NCI-H1436 (cell line): ENCODE data around the gene LGR4.
A peak's percentile ranks its signal among the peaks of the same experiment; 100 is the strongest.
"Not testable (repeated sequence)": the region's sequence is repeated elsewhere in the genome, so short reads cannot be mapped to it uniquely, and the experiment has no call there.

ENCODE experiments used
- DNase-seq: peaks from one replicate; lab custom pipeline; 2025; lab: John Stamatoyannopoulos, UW

The LGR4 gene

GRCh38 chr11:27347359-27348339, 124.9 kb downstream of the LGR4 start:
- DNase-seq, result peak; percentile 19

DNA sequence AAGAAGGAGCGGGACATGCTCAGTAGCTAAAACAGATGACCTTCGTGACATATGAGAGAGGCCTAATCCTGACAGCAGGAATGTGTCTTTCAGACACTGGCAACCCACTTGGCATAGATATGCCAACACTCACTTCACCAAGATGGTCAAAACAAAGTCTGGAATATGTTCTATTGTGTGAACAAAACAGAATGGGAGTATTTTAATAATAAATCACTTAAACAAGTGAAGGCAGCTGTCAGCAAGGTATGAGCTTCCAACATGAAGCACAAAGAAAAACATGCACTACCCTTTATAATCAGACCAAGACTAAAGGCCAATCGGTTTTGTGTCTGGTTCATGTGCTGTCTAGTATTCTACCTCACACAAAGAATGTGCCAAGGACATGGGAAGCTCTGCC, 132.6 kb downstream of the LGR4 start:
- no peak for DNase-seq

DNA sequence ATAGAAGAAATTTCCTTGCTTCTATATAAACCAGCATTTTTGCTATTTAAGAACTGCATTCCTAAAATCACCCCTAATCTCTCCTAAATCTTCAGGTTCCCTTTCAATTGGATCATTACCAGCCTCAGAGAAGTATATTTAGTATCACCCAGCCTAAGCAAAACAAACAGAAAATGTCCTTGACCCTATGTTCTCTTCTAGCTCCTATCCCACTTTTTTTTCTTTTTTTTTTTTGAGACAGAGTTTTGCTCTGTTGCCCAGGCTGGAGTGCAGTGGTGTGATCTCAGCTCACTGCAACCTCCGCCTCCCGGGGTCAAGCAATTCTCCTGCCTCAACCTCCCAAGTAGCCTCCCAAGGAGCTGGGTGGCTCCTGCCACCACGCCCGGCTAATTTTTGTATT, 137.8 kb downstream of the LGR4 start:
- not testable (repeated sequence) for DNase-seq

- no peak for DNase-seq
Observed at GRCh38 chr11:27331981-27332380, 140.6 kb downstream of the LGR4 start.

- DNase-seq, result no peak
Observed at GRCh38 chr11:27330633-27331270, 141.8 kb downstream of the LGR4 start.

DNA sequence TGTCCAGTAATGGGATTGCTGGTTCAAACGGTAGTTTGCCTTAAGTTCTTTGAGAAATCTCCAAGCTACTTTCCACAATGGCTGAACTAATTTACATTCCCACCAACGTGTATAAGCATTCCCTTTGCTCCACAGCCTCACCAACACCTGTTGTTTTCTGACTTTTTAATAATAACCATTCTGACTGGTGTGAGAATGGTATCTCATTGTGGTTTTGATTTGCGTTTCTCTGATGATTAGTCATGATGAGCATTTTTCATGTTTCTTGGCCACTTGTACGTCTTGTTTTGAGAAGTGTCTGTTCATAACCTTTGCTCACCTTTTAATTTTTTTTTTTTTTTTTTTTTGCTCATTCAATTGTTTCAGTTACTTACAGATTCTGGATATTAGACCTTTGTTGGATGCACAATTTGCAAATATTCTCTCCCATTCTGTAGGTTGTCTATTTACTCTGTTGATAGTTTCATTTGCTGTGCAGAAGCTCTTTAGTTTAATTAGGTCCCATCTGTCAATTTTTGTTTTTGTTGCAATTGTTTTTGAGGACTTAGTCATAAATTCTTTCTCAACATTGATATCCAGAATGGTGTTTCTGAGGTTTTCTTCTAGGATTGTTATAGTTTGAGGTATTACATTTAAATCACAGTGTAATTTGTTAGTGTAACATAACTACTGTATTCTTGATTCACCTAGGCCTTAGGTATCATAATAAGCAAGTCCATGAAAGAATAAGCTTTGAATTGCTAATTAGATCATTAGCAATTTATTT, 142.5 kb downstream of the LGR4 start:
- DNase-seq, result no peak

DNA sequence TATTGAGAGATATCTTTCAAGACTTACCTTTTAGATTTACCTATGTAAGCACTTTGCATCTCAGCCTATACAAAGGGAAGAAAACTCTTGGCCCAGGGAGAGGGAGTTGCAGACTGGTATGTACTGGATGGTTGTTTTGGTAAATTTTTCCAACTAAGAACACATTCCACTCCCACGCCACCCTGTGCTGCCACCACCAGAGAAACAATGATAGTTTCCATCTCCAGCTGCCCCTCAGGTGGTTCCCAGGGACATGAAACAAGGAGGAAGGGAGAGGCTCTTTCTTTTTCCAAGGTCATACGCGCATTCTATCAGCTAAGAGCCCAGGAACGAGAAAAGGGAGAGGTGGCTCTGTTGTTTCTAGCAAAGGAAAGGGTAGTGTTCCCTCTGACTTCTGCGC, 144.0 kb downstream of the LGR4 start:
- DNase-seq, result no peak

GRCh38 chr11:27327064-27327463, 145.5 kb downstream of the LGR4 start:
- DNase-seq, result not testable (repeated sequence)

DNA sequence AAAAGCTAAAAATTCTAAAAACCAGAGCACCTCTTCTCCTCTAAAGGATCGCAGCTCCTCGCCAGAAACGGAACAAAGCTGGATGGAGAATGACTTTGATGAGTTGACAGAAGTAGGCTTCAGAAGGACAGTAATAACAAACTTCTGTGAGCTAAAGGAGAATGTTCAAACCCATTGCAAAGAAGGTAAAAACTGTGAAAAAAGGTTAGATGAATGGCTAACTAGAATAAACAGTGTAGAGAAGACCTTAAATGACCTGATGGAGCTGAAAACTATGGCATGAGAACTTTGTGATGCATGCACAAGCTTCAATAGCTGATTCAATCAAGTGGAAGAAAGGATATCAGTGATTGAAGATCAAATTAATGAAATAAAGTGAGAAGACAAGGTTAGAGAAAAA, 150.4 kb downstream of the LGR4 start:
- not testable (repeated sequence) for DNase-seq

GRCh38 chr11:27321340-27321739, 151.2 kb downstream of the LGR4 start:
- DNase-seq, result not testable (repeated sequence)

- no peak for DNase-seq
Observed at GRCh38 chr11:27319072-27319471, 153.5 kb downstream of the LGR4 start.

- no peak for DNase-seq
Observed at GRCh38 chr11:27317751-27318150, 154.8 kb downstream of the LGR4 start.
